Hepatocyte (in vitro differentiated cells): ENCODE data around the gene GPR15. TPM values are rescaled to one million over a fixed set of nuclear protein-coding genes. Genes with fewer than 3 reads are reported as not detected.

Experiments used
- DNase-seq: peaks from one replicate; pipeline ENCODE4 v3.0.0-alpha.2; 2016; ENCODE audit warnings: low spot score
- H2AFZ ChIP-seq: fragments of 200-600 bp; sonication (generic); 2 replicates; pipeline ENCODE4 v1.6.0; 2016; ENCODE audit warnings: antibody characterized with exemption, mild to moderate bottlenecking
- H3K27ac ChIP-seq: fragments of 200-600 bp; sonication (generic); 2 replicates; pipeline ENCODE4 v1.5.1; 2016; ENCODE audit warnings: mild to moderate bottlenecking
- H3K27me3 ChIP-seq: fragments of 200-600 bp; sonication (generic); 2 replicates; pipeline ENCODE4 v1.6.1; 2016
- H3K36me3 ChIP-seq: fragments of 200-600 bp; sonication (generic); replicated peaks from 2 replicates; pipeline ENCODE4 v1.5.1; 2016; ENCODE audit warnings: low read depth; ENCODE audit not compliant: insufficient read depth
- H3K4me1 ChIP-seq: fragments of 200-600 bp; sonication (generic); 2 replicates; pipeline ENCODE4 v1.5.1; 2016; ENCODE audit warnings: mild to moderate bottlenecking, moderate library complexity; ENCODE audit not compliant: insufficient read depth
- H3K4me2 ChIP-seq: fragments of 200-600 bp; sonication (generic); 2 replicates; pipeline ENCODE4 v1.6.0; 2016
- H3K4me3 ChIP-seq: fragments of 200-600 bp; sonication (generic); 2 replicates; pipeline ENCODE4 v1.5.1; 2016; ENCODE audit warnings: mild to moderate bottlenecking
- H3K79me2 ChIP-seq: fragments of 200-600 bp; sonication (generic); 2 replicates; pipeline ENCODE4 v1.6.0; 2017; ENCODE audit warnings: mild to moderate bottlenecking
- H3K9me2 ChIP-seq: fragments of 200-600 bp; sonication (generic); replicated peaks from 2 replicates; pipeline ENCODE4 v1.6.0; 2017; ENCODE audit warnings: mild to moderate bottlenecking; ENCODE audit not compliant: insufficient read depth
- H3K9me3 ChIP-seq: fragments of 200-600 bp; sonication (generic); 2 replicates; pipeline ENCODE4 v1.5.1; 2016; ENCODE audit warnings: low read depth, mild to moderate bottlenecking
- H4K20me1 ChIP-seq: fragments of 200-600 bp; sonication (generic); 2 replicates; pipeline ENCODE4 v1.6.0; 2016; ENCODE audit warnings: mild to moderate bottlenecking; ENCODE audit not compliant: insufficient read depth, poor library complexity, severe bottlenecking
- CTCF ChIP-seq: fragments of 200-600 bp; sonication (generic); IDR thresholded peaks from 2 replicates; pipeline ENCODE4 v1.5.1; 2016; ENCODE audit warnings: antibody characterized with exemption, mild to moderate bottlenecking; ENCODE audit not compliant: poor library complexity
- EZH2 ChIP-seq: fragments of 200-600 bp; sonication (generic); IDR thresholded peaks from 2 replicates; pipeline ENCODE4 v1.6.1; 2016; ENCODE audit warnings: antibody characterized with exemption, mild to moderate bottlenecking, borderline replicate concordance
- EZH2phosphoT487 ChIP-seq: fragments of 200-600 bp; sonication (generic); IDR thresholded peaks from one replicate; pipeline ENCODE4 v1.6.1; 2018; ENCODE audit warnings: antibody characterized with exemption, mild to moderate bottlenecking, low read depth, moderate library complexity; ENCODE audit not compliant: unreplicated experiment, severe bottlenecking
- WGBS: methylation state at CpG from one replicate; pipeline ENCODE4 v1.1.6; 2016; ENCODE audit warnings: low lambda C conversion rate; ENCODE audit errors: missing lambda C conversion rate; 5-methylcytosine and 5-hydroxymethylcytosine counted together
- polyA plus RNA-seq: library from polyadenylated mRNA; unstranded; fragments of >200 nt; fragmentation: Nextera tagmentation; extraction: Ambion mirVana; gene quantifications from 2 replicates; pipeline ENCODE4 v1.2.1, GENCODE V29; 2016
- total RNA-seq: library from RNA; depleted of rRNA; stranded (reverse); fragments of >200 nt; gene quantifications from 2 replicates; pipeline ENCODE4 v1.2.3, GENCODE V29; 2014

Gene GPR15
- total and polyA plus RNA-seq, 2 experiments from 2014 or later: not detected

- H3K27ac ChIP-seq: no peak overlapping the region
- TF ChIP-seq EZH2phosphoT487 (no peak), EZH2 (no peak), CTCF (no peak)
- H4K20me1 ChIP-seq: no peaks in the 10 kb centered on the region
- no peaks in the 10 kb centered on the region for H3K9me3 ChIP-seq
- DNase-seq: no peak
- H3K9me2 ChIP-seq: no peaks in the 10 kb centered on the region
- 91% methylated on average over 2 of the region's 2 CpGs for WGBS
- H3K4me1 ChIP-seq: peaks cover 6% of the 10 kb centered on the region
- H3K36me3 ChIP-seq: no peaks in the 10 kb centered on the region
- H3K27me3 ChIP-seq: no peaks in the 10 kb centered on the region
- H3K4me2 ChIP-seq: no peak overlapping the region
- no peaks in the 10 kb centered on the region for H3K79me2 ChIP-seq
- no peak overlapping the region for H3K4me3 ChIP-seq
- H2AFZ ChIP-seq: no peak overlapping the region
Measured at GRCh38 chr3:98554580-98554979, 22.8 kb downstream of the GPR15 start.

- WGBS: 67% methylated on average over 4 of the region's 4 CpGs
- no peak overlapping the region for H3K27ac ChIP-seq
- no peak for TF ChIP-seq EZH2
- TF ChIP-seq EZH2phosphoT487: no peak
- no peak for TF ChIP-seq CTCF
Measured at GRCh38 chr3:98555025-98555379, 23.2 kb downstream of the GPR15 start.

GRCh38 chr3:98556164-98557130, 24.7 kb downstream of the GPR15 start:
- no peak for DNase-seq
- H3K4me2 ChIP-seq: no peak overlapping the region
- H3K4me3 ChIP-seq: no peak overlapping the region
- H3K9me3 ChIP-seq: no peaks in the 10 kb centered on the region
- no peak overlapping the region for H3K27ac ChIP-seq
- no peak overlapping the region for H2AFZ ChIP-seq
- no peaks in the 10 kb centered on the region for H3K9me2 ChIP-seq
- no peaks in the 10 kb centered on the region for H3K79me2 ChIP-seq
- H4K20me1 ChIP-seq: no peaks in the 10 kb centered on the region
- H3K4me1 ChIP-seq: peaks cover 1% of the 10 kb centered on the region
- H3K36me3 ChIP-seq: no peaks in the 10 kb centered on the region
- WGBS: 92% methylated on average over 7 of the region's 7 CpGs
- H3K27me3 ChIP-seq: no peaks in the 10 kb centered on the region
- TF ChIP-seq EZH2phosphoT487 (no peak), CTCF (no peak), EZH2 (no peak)

More at GRCh38 chr3:98555025-98555379, 23.2 kb downstream of the GPR15 start:
- Histone ChIP-seq H3K9me3 (no peaks in the 10 kb centered on the region), H3K4me2 (no peak overlapping the region), H4K20me1 (no peaks in the 10 kb centered on the region), H3K4me1 (peaks cover 6% of the 10 kb centered on the region), H3K79me2 (no peaks in the 10 kb centered on the region), H3K4me3 (no peak overlapping the region), H3K36me3 (no peaks in the 10 kb centered on the region), H3K9me2 (no peaks in the 10 kb centered on the region), H2AFZ (no peak overlapping the region), H3K27me3 (no peaks in the 10 kb centered on the region)
- DNase-seq: no peak
